Endometrial microvascular endothelial cells (primary cell): Measurements from ENCODE around the gene ERI3. TPM values are rescaled to one million over a fixed set of nuclear protein-coding genes. Genes with fewer than 3 reads are reported as not detected.

Source experiments
- in situ Hi-C: cut with HindIII; loops from 2 replicates; pipeline ENCODE4 v1.10.0; 2017; ENCODE audit warnings: low sequenced_read_pairs, low pct_unique_long_range_greater_than_20kb; ENCODE audit errors: inconsistent ontology term
- total RNA-seq: library from RNA; depleted of rRNA; stranded (reverse); fragments of >200 nt; gene quantifications from one replicate; pipeline ENCODE4 v1.2.3, GENCODE V29; 2015; ENCODE audit errors: inconsistent ontology term

ERI3 gene
- total RNA-seq: 59.5 TPM

DNA sequence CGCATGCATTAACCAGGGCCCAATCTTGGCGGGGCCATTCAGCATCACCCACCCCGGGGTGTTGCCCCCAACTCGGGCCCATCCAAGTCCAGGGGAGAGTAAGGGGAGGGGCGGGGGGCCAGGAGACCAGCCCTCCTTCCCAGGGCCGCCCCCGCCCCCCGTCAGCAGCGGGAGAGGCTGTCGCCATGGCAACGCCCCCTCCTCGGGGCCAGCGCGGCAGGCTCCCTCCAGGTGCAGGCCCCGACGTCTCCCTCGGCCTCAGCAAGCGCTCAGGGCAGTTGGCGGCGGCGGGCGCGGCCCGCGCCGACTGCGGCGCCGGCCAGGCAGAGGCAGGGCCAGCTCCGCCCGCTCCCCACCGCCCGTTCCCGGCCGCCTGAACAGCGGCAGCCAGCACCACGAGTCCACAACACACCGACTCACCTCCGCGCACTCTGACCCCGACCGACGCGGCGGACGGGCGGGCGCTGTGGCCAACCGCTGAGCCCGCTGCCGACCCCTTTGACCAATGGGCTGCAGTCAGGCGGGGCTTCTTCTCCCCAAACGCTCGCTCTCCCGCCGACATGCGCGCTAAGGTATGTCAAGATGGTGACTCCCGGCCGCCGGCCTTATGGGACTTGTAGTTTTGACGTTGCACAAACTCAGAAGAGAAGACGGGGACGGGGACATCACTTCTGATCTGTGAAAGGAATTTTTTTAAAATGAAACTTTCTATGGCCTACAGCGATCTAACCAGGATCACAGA lies at the start of gene ERI3:
TSS of gene ERI3 (minus strand) at position 418 of the 742 bp plus-strand sequence. CDS start at position 187, 231 bp downstream.
- in situ Hi-C loops: no loop called here

- in situ Hi-C loops: no loop called here
Measured at GRCh38 chr1:44401256-44402228, 46.5 kb upstream of the ERI3 start.

DNA sequence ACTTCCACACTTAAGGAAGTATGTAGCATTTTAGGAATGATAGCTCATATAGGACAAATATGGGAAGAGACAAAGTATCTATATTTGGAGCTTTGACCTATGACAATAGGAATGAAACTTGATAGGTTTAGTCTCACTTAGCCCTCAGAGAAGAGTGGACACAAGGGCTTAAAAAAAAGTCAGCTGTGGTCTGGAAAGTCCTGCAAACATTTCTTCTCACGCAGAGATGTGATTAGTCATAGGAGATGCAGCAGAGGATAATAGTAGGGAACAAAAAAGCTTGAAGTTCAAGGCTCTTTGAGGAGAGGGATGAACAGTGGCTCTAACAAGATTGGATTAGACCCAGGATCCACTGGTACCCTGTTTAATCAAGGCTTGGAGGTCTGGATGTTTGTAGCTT lies 35.2 kb upstream of the ERI3 start:
- in situ Hi-C loops: no loop called here

DNA sequence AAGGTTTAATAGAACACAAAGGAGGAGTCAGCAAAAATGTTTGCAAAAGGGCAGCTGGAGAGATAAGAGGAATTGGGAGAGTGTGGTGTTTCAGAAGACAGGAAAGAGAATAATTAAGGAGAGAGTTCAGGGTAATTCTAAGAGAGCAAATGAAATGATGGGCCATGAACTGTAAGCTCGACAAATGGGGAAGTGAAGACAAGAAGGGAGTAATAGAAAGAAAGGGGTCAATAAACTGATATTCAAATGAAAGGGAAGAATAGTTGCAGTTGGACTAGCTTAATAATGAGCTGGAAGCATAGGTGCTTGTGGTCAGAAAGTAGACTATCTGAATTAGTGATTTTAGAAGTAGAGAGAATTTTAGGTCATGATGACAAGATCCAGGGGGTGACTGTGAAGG lies 34.4 kb upstream of the ERI3 start:
- in situ Hi-C loops: no loop called here

DNA sequence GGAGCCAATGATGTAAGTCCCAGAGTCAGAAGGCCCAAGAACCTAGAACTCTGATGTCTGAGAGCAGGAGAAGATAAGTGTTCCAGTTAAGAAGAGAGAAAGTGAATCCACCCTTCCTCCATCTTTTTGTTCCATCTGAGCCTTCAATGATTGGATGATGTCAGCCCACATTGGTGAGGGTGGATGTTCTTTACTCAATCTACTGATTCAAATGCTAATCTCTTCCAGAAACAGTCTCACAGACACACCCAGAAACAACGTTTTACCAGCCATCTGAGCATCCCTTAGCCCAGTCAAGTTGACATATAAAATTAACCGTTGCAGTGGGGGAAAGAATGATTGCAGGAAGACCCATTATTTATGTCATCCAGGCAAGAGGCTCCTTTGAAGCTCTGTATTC lies 33.5 kb upstream of the ERI3 start:
- in situ Hi-C loops: no loop called here

DNA sequence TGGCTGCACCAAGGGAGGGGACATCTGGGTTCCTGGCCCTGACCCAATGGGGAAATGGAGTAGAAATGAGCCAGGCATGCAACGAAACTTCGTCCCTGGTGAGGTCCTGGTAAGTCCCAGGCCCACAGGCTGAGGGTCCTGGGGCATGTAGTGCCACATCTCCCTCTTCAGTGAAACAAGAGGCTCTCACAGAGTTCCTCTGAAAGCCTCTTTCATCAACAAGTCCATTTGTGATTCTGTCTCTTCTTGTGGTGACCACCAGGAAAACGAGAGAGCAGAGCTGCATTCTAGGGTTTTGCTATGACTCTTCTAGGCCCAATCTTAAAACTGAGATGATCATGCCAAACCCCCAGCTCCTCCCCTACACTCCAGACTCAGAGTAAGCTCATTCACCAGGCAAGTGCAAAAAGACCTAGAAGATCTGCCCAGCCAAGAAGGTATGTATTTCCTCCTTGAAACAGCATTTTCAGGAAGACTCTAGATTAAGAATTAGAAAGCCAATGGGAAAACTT lies 25.7 kb upstream of the ERI3 start:
- in situ Hi-C loops: no loop called here

GRCh38 chr1:44377925-44378784 lies 23.1 kb upstream of the ERI3 start:
- in situ Hi-C loops: no loop called here

DNA sequence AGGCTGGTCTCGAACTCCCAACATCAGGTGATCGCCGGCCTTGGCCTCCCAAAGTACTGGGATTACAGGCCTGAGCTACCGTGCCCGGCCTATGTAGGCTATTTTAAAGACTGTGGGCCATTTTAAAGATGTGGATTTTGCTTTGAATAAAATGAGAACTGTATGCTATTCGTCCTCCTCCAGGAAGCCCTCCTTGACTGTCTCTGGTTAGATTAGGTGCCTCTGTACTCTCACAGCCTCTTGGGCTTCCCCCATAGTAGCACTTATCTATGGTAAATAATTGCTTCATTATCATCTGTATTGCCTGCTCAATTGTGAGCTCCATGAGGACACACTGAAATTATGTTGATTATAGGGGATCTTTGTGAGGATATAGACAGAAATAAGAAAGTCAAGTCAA lies 20.5 kb upstream of the ERI3 start:
- in situ Hi-C loops: no loop called here

GRCh38 chr1:44371206-44371605 lies 16.1 kb upstream of the ERI3 start:
- in situ Hi-C loops: no loop called here

DNA sequence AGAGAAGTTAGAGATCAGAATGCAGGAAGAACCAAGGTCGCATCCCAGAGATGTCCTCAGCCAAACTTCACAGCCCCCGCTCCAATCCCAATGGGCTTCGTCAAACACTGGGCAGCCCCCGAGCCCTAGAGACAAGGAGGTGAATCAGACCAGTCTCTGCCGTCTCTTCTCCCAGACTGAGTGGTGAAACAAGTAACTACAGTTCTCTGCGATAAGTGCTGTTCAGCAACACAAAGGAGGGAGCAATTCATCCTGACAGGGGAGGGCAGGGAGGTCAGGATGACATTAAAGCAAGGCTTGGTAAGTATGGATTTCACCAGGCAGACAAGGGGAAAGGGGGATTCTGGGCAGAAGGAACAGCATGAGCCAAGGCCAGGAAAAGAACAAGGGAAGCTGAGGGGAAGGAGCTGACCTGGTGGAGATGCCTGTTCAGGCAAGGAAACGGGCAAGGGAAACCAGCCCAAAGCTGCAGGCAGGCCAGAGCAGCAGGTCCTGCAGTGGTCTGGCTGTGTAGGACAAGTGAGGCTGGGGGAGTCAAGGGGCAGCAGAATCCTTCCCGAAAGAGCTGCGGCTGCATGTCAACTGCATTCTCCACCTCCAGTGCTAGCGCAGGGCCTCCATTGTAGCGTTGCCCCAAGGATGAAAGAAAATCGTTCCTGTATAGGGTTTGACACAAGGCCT lies 13.6 kb upstream of the ERI3 start:
- in situ Hi-C loops: no loop called here

DNA sequence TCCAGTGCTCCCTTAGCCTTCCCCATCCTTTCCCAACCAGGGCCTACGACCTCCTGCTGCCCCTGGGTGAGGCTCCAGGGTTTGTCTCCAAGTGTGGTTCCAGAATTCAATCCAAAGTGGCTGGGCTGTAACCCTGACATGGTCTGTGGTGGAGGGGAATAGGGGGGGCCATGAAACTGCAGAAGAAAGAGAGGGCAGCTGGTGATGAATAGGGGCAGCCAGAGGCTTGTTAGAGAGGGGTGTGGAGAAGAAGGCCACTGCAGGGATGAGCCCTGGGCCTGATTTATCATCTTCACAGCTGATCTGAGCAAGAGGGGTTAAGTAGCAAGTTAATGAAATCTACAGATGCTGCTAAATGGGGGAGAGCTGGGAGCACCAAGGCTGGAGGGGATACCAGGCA lies 12.9 kb upstream of the ERI3 start:
- in situ Hi-C loops: no loop called here

- in situ Hi-C loops: no loop called here
Measured at GRCh38 chr1:44366371-44366975, 11.4 kb upstream of the ERI3 start.

GRCh38 chr1:44361478-44361877 lies 6.4 kb upstream of the ERI3 start:
- in situ Hi-C loops: no loop called here

DNA sequence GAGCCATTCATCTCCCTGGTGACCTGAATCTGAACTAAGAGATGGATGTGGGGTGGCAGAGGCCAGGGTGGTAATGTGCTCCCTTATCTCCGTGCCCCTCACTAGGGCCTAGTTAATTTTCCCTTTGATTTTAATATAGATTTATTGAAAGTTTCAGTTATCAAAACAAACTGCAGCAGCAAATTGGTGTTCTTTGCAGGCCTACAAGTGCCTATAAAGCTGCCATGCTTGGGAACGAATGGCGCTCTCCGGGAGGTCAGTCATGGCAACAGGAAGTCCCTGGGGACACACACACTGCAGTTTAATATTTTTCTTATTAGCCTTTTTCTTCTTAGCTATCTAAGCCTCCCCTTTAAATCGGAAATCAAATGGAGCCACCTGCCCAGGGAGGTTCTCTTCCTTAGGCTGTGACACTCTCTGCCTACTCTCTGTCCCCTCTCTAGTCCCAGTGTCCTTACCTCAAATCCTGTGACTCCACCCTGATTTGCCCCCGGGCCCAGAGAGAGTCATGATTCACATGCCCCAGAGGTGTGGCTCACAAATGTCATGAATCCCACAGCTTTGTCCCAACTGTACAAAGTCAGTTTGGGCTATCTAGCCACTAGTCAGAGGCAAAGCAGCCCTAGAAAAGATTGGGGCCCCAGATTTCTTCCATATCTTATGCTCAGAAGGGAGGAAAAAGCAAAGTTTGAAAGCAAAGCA lies 4.3 kb upstream of the ERI3 start:
- in situ Hi-C loops: no loop called here

DNA sequence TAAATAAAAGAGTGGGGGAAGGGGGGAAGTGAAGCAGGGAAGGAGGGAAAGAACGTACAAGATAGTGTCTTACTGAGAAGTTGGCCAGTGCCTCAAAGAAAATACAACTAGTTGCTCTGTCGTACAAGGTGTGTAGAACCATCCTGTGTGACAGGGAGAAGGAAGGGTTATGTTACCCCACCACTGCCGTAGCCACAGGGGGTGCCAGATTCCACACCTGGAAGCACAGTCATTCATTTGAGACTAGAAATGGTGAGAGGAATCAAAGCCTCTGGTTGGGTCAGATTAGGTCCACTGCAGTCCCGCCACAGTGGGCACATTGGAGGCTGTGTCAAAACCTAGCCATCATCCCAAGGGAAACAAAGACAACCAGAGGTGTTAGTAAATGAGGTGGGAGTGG lies 2.7 kb upstream of the ERI3 start:
- in situ Hi-C loops: no loop called here

GRCh38 chr1:44355582-44356305 lies 687 bp upstream of the ERI3 start:
- in situ Hi-C loops: no loop called here
